ENCODE measurements around the gene CORO2A. TPM values are rescaled to one million over a fixed set of nuclear protein-coding genes. Genes with fewer than 3 reads are reported as not detected.
"Not testable (repeated sequence)": the region's sequence is repeated elsewhere in the genome, so short reads cannot be mapped to it uniquely, and the experiment has no call there.

CORO2A gene
- total RNA-seq, 1 donor from 2014 or later, result 5.1 TPM

DNA sequence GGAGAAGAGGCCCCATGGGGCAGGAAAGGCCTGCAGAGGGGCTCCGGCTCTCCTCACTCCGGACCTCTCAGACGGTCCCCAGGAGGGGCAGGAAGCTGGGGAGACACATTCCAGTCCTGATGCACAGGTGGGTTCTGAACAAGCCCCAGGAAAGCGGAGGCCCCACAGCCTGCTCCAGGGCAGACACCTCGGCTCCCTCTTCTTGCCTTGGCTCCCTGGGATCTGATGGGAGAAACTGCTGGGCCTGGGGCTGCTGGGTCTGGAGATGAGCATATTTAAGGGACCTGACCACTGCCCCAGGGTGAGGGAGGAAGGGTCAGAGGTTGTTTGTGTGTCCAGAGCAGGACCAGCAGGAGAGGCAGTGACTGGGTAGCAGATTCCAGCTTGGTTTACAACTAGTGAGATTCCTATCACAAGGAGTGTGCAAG is 1.2 kb downstream of the CORO2A start:
- DNase-seq, result no peak

DNA sequence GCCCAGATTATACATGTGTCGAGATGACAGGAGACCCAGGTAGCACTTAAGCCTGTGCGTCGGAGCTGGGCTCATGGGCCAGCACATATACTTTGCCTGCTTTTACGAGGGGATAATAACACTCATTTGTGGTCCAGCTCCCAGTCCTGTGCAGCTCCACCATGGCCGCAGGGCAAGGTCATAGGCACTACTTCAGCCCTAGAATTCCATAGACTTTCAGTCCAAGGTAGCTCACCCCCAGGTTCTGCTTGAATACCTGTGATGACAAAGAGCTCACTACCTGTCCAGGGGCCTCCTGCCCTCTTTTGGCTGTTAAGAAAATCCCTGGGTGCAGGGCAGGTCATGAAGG is 1.7 kb downstream of the CORO2A start:
- no peak for DNase-seq

DNA sequence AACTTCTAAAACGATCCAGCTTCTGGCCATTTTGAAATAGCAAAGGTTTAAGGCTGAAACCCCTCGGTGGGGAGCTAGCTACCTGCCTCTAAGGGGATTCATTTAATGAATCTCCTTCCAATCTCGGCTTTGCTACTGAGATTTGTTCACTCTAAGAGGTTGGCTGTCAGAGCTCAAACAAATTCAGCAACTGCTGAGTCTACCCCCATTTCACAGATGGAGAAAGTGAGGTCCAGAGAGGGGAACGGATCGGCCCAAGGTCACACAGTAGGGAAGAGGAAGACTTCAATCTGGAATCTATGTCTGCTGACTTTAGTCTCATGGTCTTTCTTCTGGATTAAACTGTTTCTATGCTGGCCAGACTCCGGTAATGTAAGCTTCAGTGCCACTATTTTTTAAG is 3.0 kb downstream of the CORO2A start:
- no peak for DNase-seq

DNA sequence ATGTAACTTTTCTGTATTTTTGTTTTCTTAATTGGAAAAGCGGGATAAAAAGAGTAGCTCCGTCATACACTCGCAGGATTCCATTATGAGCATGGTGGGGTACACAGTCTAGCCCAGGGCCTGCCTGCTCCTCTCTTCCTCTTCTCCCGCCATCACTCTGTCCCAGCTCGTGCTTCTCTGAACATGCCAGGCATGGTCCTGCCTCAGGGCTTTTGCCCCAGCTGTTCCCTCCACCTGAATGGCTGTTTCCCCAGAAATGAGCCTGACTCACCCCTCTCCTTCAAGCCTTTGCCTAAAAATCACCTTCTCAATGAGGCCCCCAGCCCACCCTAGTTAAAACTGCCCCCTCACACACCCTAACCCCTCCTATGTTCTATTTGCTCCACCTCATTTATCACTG is 4.5 kb downstream of the CORO2A start:
- no peak for DNase-seq

DNA sequence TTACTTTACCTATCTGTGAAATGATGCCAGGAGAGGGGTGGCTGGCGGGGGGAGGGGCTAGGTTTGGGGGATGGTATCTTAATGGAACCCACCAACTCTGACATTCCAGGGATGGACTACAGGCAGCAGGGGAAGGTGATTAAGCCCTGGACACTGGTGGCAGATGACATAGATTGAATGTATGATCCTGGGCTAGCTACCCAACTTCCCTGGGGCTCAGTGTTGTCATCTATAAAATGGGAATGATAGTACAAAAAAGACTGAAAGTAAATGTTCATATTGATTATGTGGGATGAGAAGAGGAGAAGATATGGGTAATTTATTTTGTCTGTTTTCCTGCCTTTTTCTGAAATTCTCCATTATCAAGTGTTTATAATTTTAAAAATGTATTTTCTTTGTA is 6.2 kb downstream of the CORO2A start:
- no peak for DNase-seq

DNA sequence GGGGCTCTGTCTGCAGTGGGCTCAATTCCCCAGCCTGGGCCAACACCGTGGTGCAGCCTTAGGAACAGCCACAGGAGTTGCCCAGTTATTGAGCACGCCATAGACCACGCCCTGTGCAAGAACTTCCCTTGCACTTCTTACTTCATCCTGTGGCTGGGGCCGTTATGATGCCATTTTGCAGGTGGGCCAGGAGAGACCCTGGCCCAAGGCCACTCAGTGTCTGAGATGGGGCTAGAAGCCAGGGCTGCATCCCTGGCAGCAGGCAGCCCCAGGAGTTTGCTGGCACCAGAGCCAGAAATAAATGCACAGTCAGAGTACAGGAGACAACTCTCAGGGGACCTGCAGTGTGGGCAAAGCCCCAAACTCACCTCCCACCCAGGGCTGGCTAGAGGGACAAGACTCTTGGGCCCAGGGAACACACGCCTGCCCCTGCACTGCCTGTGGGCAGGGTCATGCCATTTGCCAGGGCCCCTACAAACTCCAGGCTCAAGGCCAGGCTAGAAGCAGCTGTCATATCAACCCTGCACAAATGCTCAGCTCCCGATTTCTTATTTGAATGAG is 6.7 kb downstream of the CORO2A start:
- no peak for DNase-seq

DNA sequence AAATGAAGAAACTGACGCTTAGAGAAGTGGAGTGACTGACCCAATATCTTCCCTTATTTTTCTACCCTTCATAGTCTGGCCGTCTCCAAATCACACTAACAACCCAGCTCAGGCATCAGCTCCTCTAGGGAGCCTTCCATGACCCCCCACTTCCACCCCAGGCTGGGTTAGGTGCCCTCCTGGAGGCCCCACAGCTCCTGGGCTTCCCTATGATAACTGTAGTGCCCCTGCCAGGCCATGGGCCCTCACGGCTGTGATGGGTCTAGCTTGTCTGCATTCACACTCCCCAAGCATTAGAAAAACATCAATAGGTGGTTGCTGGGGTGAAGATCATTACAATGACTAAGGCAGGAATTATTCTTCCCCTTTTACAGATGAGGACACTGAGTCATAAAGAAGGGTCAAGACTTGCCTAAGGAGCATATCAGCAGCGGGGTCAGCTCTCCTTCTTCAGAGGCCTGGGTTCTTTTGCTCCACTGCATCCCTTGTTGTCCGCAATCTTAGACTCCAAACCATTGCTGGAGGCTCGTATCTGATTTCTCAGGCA is 7.3 kb downstream of the CORO2A start:
- no peak for DNase-seq

DNA sequence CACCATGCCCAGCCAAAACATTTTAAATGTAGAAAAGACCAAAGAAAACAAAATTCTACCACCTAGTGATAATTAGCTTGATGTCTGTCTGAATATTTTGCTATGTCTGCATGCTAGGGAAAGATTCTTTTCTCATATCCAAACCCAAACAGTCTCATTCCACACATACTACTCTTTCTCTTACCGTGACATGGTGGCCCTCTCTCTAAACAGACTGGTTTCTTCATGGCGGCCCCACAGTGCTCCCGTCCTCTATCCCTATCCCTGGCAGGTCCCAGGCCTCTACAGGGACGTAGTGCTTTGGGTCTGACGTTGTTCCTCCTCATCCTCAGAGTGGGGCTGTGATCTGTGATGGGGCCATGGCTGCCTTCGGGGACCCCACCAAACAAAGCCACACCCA is 8.1 kb downstream of the CORO2A start:
- DNase-seq, result no peak

DNA sequence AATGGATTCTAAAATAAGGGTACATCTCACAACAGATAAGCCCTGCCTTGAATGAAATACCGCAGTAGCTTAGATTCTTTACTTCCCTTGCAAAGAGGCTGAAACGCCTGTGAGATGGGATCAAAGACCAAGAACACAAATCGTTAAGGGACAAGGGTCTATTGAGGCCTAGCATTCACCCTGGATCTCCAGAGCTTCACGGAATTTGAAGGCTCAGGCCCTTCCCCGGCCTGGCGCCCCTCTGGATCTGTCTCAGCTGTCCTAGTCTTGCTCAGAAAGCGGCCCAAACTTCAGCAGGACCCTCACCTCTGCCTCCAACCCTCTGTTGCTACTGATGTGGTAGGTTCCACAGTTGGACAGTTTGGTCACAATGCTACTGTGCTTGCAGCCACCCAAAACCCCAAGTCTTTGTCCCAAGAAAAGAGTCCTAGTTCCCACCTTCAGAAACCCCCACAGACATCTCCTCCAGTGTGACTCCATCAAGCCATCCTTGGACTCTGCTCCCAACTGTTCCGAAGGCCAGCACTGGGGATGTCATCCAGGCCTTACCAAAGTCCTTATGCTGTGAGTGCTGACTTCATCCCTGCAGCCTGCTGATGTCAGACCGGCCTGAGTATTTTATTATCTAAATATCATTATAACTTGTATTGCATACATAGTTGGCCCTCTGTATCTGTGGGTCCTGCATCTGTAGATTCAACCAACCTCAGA is 9.4 kb downstream of the CORO2A start:
- no peak for DNase-seq

DNA sequence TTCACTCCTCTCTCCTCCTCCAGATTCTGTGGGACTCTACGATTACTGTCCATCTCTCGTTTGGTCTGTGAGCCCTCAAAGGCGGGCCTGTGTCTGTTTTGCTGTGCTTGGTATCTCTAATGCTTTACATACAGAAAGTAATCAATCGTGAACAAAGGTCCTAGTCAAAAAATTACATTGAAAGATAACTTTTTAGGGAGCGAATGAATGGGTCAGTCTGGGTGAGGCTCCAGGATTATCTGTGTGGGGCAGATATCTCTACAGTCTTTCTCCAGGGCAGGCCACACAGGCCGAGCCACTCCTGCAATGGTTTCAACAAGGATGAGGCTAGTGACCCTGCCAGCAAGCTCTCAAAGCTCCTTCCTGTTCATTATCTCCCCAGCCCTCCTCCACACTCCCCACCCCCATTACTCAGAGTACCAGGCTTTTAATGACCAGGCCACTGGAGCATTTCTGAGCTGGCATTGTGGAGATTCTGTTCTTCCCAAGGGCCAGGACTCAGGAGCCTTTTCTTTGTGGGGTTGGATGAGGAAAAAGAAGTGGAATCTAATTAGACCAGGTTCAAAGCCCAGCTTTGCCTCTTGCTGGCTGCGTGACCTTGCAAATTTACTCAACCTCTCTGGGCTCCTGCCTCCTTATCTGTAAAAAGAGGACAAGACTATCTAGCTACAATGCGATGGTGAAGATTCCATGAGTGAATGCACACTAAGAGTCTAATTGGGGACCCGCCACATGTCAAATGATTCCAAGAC is 10.2 kb downstream of the CORO2A start:
- DNase-seq, result no peak

DNA sequence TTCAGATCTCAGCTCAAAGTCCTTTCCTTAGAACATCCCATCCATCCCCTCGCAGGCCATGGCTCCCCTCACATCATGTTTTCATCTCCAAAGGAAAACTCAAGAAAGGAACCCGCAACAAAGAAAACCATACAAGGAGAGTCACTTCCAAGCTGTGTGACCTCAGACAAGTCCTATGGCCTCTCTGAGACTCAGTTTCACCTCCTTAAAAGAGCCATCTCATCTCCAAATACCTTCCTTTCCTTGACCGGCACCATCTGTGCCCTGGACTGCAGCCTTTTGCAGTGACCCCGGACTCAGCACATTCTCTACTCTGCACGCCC is 10.7 kb downstream of the CORO2A start:
- DNase-seq, result no peak

DNA sequence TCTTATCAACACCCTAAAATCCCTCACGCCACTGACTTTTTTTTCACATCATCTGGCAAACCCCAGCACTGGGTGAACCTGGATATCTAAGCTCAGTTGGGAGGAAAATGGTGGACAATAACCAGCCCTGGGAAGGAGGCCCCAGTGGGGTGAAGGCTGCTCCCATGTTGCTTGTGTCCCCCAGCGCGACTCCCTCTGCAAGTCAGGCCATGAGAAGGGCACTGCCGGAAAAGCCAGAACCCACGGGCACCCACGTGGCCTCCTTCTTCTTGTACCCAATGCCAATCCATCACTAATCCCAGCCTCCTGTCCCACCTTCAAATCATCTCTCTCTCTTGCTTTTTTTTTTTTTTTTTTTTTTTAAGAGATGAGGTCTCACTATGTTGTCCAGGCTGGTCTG is 11.4 kb downstream of the CORO2A start:
- no peak for DNase-seq

DNA sequence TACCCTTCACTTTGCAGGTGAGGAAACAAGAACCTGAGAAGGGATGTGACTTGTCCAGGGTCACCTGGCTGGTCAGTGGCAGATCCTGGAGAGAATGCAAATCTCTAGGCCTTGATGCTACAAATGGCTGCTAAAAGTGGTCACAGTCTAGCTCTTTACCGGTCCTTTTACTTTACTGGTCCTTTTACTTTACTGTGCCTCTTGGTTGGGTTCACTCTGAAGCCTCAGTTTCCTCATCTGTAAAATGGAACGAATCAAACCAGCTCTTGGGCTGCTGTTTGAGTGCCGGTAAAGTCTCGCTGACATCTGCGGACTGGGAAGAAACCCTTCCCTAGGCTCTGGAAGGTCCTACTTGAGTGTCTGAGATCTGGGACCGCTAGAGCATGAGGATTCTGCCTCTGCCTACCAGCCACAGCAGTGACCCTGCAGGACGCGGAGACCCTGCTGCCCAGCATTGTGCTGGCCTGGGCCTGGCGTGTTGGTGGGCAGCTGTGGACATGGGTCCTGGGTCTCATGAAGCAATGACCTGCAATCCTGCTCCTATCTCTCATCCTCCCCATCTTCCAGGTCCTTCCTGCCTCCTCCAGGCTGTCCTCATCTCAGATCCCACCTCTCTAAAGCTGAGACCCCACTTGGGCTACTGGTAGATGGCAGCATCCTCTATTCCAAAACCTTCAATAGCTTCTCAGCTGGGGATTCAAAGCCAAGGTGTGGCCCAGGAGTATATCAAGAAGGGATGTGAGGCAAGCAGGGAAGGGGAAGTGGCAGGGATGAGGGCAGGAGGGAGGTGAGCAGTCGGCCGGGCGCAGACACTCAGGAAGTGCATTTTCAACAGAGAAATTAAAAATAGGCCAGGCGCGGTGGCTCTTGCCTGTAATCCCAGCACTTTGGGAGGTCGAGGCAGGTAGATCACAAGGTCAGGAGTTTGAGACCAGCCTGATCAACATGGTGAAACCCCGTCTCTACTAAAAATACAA is 13.3 kb downstream of the CORO2A start:
- DNase-seq, result no peak

DNA sequence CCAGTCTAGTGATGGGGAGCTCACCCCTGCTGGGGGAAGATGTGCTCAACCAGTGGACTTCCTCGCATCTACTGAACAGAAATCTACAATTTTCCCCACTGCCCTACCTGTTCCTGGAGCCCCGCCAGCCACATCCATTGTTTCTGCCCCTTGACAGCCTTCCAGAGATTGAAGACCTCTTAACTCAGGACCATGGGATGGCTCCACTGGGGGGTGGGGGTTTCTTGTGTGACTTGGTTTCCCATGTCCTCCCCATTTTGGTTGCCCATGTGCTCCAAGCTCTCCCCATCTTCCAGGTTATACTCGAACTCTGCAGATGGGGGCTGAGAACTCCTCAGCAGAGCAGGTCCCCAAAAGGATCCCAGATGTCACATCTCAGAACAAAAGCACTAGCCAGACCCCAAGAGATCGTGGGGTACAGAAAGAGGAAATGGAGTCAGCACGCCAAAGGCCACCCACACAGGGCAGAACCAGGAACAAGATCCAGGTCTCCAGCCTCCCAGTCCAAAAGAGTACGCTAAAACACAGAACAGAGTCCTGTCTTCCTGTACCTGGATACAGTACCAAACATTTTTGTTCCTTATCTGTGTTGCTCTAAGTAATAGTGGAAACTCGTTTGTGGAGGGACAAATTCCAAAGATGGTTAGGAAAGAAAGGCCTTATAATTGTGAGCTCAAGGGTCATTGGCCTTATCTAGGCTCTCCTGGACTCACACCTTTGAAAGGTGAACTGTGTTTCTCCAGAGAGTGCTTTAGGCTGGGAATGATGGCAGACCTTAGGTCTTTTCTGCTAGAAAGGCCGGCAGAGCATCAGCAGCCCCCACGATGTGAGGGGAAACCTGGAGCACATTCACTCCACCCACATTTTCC is 15.8 kb downstream of the CORO2A start:
- DNase-seq, result no peak

DNA sequence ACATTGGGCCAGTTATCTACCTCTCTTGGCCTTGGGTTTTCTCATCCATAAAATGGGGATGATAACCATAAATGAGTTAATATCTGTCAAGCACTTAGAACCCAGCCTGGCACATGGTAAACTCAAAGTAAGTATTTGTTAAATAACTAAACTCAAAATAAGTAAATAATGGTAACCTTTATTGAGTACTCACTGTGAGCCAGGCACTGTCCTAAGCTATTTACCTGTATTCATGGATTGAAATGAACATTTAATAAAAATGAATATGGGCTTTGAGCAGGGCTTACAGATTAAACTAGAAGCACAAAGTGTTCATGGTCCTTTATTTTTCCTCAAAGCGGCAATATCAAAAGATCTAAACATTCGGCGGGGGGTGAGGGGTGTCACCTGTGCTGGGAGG is 16.7 kb downstream of the CORO2A start:
- DNase-seq, result no peak

DNA sequence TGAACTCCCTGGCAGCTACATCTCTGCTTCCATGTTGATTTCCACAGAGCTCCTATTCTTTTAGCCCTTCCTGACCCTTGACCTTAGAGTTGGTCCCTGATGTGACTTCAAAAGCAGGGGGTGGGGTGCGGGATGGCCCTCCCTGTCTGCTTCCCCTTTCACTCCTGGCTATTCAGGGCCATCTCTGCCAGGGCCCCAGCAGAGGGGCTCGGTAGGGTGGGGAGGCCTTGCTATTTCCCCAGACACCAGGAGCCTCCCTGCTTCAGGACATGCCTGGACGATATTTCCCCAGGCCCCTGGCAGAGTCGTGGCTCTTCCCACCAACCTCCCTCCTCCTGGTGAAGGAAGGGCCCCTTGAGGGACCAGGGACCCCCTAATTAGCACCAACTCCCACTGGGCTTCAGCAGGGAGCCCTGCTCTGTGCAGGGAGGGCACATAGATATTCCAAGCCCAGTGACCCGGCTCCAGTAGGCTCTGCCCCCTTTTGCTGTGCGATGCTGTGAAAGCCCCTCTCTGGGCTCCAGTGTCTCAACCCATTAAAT is 17.3 kb downstream of the CORO2A start:
- no peak for DNase-seq

DNA sequence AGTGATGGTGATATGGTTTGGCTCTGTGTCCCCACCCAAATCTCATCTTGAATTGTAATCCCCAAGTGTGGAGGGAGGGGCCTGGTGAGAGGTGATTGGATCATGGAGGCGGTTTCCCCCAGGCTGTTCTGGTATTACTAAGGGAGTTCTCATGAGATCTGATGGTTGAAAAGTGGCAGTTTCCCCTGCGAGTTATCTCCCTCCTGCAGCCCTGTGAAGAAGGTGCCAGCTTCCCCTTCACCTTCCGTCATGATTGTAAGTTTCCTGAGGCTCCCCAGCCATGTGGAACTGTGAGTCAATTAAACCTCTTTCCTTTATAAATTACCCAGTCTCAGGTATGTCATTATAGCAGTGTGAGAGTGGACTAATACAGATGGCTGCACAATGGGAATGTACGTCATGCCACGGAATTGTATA is 17.9 kb downstream of the CORO2A start:
- not testable (repeated sequence) for DNase-seq

DNA sequence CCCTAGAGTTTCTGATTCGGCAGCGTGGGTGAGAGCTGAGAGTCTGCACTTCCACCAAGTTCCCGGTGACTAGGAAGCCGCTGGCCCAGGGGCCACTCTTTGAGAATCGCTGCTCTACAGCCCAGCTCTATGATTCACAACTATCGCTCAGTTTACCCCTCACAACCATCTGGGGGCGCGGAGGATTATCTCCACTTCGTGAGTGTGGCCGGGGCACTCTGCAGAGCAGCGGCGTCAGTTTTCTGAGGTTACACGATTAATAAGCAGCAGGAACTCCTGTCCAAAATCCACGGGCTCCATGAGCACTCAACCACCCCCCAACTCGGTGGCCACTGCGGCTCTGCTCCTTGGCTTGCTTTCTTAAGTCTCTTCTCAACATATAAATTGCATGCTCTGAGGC is 19.3 kb downstream of the CORO2A start:
- DNase-seq, result no peak

DNA sequence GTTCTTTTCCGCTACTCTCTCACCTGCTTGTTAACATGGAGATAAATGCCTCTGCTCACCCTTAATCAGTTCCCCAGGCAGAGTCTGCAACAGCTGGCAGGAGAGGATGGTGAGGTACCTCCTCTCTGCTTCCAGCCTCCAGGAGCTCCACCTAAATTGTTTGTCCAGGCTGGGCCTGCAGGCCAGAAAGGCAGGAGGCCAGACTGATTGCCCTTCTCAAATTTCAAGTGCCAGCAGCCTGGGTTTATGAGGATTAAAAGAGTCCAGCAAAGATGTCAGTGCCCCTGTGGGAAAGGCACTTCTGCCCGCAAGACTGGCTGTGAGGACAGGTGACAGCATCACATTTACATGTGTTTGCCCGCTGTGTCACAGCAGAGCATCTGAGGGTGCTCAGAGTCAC is 19.8 kb downstream of the CORO2A start:
- no peak for DNase-seq

DNA sequence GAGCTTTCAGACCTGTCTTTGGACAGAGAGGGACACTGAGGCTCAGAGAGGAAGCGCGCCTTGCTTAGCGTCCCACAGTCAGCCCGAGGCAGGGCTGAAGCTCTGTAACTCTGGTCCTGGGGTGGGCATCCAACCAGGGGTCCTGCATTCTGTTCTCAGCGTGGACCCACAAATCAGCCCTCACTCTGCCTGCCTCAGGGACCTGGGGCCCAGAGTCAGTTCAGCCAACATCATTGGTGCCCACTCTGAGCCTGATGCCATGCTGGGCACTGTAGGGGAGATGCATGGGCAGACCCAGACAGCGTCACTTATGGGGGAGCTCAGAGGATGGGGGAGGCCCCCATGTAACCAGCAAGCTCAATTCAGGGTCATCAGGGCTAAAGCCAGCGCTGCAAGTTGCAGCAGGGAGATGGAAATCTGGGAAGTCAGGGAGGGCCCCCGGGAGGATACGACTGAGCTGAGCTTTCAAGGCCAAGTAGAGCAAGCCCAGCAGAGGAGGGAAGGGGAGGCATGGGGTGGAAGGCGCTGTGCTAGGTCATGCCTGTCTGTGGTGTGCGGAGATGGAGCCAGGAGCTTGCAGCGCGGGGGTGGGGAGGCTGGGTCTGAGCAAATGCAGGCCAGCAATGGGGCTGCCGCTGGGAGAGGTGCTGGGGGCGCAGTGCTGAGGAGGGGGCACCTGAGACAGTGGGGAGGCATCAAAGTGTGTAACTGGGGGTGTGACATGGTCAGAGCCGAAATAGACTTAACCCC is 21.1 kb downstream of the CORO2A start:
- DNase-seq, result no peak

Data from occipital lobe (tissue), 2 donors.